ENCODE results near the gene SENP8. TPM values are rescaled to one million over a fixed set of nuclear protein-coding genes. Genes with fewer than 3 reads are reported as not detected.

The SENP8 gene
- total RNA-seq, 4 donors from 2014 or later, result 5.1 to 6.7 (median 6.0) TPM

- no peak overlapping the region for H3K27ac ChIP-seq
- H3K4me1 ChIP-seq, result peaks cover 17 to 26% of the 10 kb centered on the region in 2 donors
- no peaks in the 10 kb centered on the region for H3K27me3 ChIP-seq
- no peaks in the 10 kb centered on the region for H3K9me3 ChIP-seq
- WGBS, 2 donors, result 93 to 97% methylated on average over 4 to 5 of the region's 5 CpGs
- no peak for TF ChIP-seq POLR2A (IDR thresholded peaks at IDR 0.05)
- TF ChIP-seq CTCF (IDR thresholded peaks at IDR 0.05), result no peak
- intact Hi-C loops (cut with DNase I), result no loop called here
- H3K36me3 ChIP-seq, result no peaks in the 10 kb centered on the region
- H3K4me3 ChIP-seq (replicated peaks in 1 of 3), result no peak overlapping the region
- DNase-seq, result no peak
Observed at GRCh38 chr15:72166716-72167417, 48.7 kb downstream of the SENP8 start.

GRCh38 chr15:72167445-72167844, 49.2 kb downstream of the SENP8 start:
- Histone ChIP-seq H3K27me3 (no peaks in the 10 kb centered on the region), H3K4me3 (replicated peaks in 1 of 3) (no peak overlapping the region), H3K27ac (no peak overlapping the region), H3K9me3 (no peaks in the 10 kb centered on the region), H3K36me3 (no peaks in the 10 kb centered on the region), H3K4me1 (peaks cover 17 to 23% of the 10 kb centered on the region in 2 donors)
- TF ChIP-seq POLR2A (IDR thresholded peaks at IDR 0.05), result no peak
- TF ChIP-seq CTCF (IDR thresholded peaks at IDR 0.05), result no peak
- intact Hi-C loops (cut with DNase I), result no loop called here
- 78 to 92% methylated on average over 4 to 5 of the region's 6 CpGs for WGBS, 2 donors
- DNase-seq, result no peak

GRCh38 chr15:72168131-72168807, 50.1 kb downstream of the SENP8 start:
- H3K9me3 ChIP-seq, result no peaks in the 10 kb centered on the region
- H3K27me3 ChIP-seq, result no peaks in the 10 kb centered on the region
- peaks cover 17 to 26% of the 10 kb centered on the region in 2 donors for H3K4me1 ChIP-seq
- H3K36me3 ChIP-seq, result no peaks in the 10 kb centered on the region
- H3K27ac ChIP-seq, result peak overlapping the region in 2 of 3 donors; percentile 17 to 52
- intact Hi-C loops (cut with DNase I), result no loop called here
- 43 to 60% methylated on average over 7 of the region's 7 CpGs for WGBS, 2 donors
- TF ChIP-seq CTCF (IDR thresholded peaks at IDR 0.05) (no peak), POLR2A (IDR thresholded peaks at IDR 0.05) (no peak)
- peak; percentile 34 to 51 for DNase-seq
- H3K4me3 ChIP-seq (replicated peaks in 1 of 3), result no peak overlapping the region

- Histone ChIP-seq H3K36me3 (no peaks in the 10 kb centered on the region), H3K4me1 (peaks cover 17 to 30% of the 10 kb centered on the region in 2 donors), H3K9me3 (no peaks in the 10 kb centered on the region), H3K27ac (peak overlapping the region; percentile 17 to 52 (median 21)), H3K27me3 (no peaks in the 10 kb centered on the region), H3K4me3 (replicated peaks in 1 of 3) (no peak overlapping the region)
- intact Hi-C loops (cut with DNase I), result no loop called here
- 61 to 68% methylated on average over 4 of the region's 4 CpGs for WGBS, 2 donors
- DNase-seq, result peak in 1 of 2 donors; percentile 38
- no peak for TF ChIP-seq CTCF (IDR thresholded peaks at IDR 0.05)
- TF ChIP-seq POLR2A (IDR thresholded peaks at IDR 0.05), result no peak
Observed at GRCh38 chr15:72168808-72169190, 50.6 kb downstream of the SENP8 start.
